NCI-H2081 (cell line): ENCODE results near the gene FGGY.
"Not testable (repeated sequence)": the region's sequence is repeated elsewhere in the genome, so short reads cannot be mapped to it uniquely, and the experiment has no call there.

Experiments
- DNase-seq, 2 experiments: peaks; one replicate each; lab custom pipeline; 2025; lab: John Stamatoyannopoulos, UW

Gene FGGY

DNA sequence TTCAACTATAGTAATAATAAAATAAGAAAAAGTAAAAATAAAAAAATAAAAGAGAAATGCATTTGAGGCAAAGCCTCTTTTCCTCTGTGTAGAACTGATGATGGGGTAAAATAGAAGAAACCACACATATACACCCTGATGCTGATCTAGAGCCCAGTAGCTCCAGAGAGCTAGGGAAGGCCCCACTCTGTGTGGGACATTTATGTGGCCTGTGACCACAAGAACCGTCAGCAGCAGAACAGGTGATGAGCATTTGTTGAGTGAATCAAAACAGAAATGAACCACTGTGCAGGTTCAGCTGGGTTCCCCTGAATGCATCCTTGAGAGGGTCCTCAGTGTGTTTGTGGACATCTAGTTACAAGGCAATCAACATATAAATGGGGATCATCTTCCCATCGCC, 296.0 kb downstream of the FGGY start:
- no peak for DNase-seq

DNA sequence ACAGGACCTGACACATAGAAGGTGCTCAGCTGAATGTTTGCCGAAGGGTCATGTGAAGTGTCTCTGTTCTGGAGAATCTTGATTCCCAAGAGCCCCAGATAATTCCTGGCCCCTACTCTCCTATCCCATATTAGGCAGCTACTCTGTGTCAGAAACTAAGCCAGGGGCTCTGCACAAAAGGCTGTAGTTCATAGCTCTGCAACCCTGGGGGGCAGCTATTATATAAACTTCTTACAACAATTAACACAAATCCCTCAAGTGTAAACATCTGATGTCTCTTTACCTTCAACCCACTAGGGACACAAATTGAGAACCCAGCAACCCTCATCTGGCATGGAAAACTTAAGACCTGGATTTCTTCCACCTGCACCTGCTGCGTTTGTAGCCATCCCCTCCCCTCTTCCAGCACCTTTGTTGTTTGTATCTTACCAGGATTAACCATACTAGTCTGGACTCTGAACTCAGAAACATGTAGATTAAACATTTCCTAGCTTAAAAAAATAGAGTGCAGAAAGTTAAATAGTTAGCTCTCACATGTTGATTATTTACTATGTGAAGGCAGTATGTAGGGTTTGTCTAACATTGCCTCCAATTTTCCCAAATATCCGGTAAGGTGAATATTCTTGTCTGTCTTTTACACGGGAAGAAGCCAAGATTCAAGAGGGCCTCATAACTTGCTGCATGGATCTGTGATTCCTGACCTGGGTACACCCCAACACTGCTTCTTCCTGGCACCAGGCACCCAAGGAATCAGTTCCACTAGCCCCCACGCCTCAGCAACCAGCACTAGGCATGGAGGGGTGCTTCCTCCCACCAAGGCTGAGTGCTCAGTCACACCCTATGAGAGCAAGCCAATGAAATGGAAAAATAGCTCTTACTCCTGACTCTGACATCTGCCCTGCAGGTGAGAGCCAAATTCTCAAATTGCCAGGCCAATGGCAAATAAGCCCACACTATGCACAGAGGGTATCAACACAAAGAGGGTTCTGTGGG, 297.2 kb downstream of the FGGY start:
- DNase-seq = no peak

DNA sequence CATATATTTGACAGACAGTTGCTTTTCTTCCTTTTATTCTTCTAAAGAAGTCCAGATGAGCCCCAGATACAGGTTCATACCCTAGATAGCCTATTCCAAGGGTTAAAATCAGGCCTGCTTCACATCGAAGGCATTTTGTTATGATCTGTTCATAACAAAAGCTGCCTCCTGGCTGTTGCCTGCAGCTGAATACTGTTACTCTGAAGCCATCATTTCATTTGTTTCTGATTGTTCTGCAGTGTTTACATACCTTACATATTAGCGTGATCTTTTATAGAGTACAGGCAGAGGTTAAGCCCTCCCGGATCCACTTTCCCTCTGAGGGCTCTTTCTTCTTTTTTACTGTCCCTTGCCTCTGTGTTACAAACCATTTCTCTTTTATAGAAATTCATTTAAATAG, 298.9 kb downstream of the FGGY start:
- no peak for DNase-seq

DNA sequence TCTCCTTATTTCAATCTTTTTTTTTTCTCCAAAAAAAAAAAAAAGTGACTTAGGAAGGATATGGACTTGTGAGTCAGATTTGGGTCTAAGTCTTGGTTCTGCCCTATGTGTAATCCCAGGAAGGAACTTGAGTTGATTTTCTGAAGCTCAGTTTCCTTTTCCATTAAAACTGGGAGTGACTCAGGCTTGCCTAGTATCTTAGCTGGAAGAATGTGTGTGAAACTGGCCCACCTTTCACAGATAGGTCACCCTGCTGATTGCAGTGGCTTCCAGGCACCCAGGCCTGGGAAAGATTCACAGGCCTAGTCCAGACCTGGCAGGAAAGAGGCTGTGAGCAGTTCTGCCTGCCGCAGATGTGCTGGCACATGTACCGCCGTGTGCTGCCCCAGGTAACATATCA, 299.5 kb downstream of the FGGY start:
- DNase-seq = no peak

DNA sequence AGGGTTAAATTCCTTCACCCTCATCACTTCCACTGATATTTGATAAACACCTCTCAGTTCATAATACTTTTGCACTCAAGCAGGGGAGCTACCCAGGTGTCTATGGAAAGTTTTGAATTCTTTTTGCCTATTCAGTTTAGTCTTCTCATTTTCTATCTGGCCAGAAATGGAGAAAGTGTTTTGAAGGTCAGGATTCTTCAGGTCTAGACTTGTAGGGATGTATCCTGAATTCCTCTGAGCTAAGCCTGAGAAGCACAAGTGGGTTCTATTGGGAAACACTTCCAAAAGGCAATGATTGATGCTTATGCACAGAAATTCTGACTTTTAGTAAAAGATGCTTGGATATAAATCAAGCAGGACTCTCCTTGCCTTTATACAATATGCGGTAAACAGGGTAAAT, 300.1 kb downstream of the FGGY start:
- DNase-seq = no peak

DNA sequence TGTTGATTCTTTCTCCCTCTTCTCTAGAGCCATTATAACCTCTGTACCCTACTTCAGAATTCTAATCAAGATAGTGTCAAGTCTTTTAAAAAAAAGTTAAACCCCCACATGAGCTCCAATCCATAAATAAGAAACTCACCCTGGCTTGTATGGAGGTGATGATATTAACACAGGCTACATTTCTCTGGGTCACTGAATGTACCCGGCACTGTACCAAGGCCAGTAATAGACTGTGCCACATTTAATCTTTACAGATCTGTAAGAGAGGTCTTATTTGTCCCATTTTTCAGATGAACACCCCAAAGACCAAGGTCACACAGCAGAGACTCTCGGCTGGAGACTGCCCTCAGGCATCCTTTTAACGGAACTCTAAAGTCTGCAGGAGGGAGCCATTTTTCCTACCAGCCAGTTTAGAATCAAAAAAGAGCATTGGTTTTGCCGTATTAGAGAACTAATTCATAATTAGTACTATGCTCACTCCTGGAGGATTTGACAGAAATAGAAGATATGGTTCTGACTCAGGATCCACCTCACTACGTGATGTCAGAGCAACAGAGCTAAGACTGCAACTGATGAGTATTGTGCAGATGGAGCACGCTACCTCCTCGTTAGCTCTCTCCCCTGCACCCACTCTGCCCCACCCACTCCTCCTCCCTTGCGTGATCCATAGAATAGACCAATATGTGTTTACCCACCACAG, 300.7 kb downstream of the FGGY start:
- no peak for DNase-seq

DNA sequence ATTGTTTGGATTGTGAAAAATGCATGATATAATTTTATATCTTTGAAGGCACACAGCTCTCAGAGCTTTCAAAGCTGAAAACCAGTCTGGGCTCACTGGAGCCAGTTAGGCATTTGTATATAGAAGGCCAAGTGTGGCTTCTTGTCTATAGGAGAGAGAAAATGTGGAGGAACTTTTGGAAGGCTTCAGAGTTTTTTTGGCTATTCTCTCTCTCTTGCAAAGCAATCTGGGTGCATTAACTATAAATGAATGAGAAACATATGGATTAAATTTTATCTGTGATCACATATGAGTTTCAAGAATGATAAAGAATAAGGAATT, 301.2 kb downstream of the FGGY start:
- no peak for DNase-seq

DNA sequence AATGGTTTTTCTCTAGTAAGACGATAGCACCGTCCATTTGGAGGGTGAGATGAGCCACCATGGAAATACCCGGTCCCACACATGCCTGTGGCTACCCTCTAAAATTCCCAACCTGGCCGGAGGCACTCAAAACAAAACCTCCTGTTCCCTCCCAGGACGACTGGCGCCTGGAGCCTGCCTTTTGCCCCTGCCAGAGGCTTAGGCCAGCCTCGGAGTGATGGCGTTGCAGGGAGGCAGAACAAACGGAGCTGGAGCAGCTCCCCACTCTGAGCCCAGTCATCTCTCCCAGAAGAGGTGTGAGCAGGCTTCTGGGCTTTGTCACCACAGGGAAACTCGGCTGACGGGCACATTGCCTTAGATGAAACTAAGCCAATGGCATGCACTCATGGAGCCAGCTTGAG, 304.1 kb downstream of the FGGY start:
- no peak for DNase-seq

DNA sequence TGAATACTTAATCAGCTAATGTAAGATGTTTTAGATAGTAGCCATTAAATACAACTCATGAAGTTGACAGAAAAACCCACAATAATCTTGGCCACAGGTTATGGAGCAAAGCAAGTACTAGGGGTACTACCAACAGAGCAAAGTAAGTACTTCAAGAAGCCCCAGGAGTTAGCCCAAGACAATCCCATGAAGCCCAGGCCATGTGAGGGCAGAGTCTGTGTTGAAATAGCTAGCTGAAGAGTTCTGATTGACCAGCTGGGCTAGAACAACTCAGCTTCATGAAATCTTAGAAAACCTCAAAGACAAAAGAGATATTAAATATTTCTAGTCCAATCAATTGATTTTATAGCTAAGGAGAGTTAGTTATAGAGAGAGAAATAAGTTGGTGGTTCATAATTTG, 304.9 kb downstream of the FGGY start:
- no peak for DNase-seq

DNA sequence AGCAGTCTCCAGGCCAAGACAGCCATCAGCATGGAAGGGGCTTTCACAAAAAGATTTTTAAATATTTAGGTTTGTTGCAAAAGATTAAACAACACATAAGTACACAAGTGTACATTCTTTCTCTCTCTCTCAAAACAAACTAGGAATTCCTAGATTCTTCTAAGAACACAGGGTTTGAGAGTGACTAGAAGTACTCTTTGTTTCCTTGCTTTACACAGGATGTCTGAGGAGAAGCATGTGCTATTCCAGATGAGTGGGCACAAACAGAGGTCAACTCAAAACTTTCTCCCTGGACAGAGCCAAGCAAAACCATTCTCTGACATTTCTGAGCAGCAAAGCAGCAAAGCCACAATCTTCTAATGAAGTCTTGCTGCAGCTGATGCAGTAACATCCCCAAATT, 307.3 kb downstream of the FGGY start:
- no peak for DNase-seq

DNA sequence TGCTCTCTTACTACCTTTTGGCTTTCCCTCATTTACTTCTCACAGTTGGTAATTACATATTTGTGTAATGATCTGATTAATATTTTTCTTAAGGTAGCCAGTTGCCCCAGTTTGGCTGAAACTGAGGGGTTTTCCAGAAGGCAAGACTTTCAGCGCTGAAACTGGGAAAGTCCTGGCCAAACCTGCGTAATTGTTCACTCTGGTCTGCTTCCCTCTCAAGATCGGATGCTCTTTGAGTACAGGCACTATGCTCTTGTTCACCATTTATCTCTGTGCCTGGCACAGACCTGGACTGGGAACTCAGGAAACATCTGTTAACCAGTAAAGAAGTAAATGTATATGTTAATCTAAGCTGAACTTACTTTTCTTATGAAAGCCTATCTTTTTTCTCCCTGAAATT, 308.3 kb downstream of the FGGY start:
- no peak for DNase-seq

DNA sequence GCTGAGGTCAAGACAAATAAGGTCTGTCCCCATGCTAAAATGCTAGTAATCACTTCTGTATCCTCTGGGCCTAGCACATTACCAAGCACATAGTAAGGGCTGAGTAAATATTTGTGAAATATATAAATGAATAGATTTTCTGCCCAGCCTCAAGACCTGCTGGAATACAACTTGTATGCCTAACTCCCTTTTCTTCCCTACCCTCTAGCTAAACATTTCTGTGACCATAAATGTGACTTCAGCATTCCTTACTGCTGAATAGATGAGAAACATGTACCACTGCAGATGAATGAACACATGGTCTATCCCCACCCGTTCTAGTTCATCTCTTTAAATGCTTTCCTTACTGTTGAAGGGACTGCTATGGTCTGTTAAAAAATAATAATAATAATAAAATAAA, 308.9 kb downstream of the FGGY start:
- DNase-seq = no peak

DNA sequence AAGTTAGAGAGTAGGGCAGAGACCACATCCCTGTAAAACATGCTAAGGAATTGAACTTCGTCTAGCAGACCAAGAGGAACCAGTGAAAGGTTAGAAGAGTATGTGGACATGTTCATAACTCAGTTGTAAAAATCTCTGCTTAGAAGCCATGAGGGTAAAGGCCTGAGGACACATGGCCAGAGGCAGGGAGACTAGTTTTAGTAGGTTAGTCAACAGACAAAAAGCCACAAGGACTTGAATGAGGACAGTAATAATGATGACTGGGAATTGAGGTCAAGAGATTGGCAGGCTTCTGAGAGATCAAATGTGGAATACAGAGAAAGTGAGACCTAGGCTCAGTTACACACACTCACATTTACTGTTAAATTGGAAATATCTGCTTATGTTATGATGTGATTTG, 312.4 kb downstream of the FGGY start:
- no peak for DNase-seq

DNA sequence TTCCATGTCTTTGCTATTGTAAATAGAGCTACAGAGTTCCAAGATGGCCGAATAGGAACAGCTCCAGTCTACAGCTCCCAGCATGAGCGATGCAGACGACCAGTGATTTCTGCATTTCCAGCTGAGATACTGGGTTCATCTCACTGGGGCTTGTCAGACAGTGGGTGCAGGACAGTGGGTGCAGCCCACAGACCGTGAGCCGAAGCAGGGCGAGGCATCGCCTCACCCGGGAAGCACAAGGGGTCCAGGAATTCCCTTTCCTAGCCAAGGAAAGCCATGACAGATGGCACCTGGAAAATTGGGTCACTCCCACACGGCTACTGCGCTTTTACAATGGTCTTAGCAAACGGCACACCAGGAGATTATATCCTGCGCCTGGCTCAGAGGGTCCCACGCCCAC, 313.6 kb downstream of the FGGY start:
- DNase-seq = not testable (repeated sequence)

DNA sequence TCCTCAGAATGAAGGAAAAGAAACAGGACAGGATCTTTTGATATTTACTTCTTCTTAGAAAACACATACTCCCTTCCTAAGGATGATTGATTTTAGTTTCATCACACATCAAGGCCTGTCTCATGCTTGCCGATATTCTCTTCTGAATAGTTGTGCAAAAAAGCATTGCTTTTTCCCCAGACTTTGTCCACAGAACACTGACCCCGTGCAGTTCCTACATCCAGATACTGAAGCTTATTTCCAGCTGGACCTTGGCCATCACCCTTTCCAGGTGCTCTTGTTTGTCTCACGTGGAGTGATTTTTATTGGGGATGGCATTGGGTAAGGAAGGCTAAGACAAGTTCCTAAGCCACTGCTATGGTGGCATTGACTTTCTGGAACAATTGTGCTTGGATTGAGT, 320.5 kb downstream of the FGGY start:
- no peak for DNase-seq

DNA sequence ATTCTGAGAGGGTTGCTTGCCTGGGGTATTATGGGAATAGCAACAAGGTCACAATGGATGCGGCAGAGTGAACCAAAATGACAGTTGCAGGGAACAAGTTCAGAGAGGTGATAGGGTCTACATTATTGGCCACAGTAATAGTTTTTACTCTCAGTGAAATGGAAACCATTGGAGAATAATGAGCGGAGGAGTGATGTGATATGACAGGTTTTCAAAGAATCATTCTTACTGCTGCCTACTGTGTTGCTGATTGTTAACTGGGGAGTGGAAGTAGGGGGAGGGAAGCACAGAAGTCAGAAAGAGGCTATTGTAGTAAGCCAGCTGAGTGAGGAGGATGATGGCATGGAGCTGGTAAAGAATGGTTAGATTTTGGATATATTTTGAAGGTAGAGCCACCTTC, 322.7 kb downstream of the FGGY start:
- no peak for DNase-seq

DNA sequence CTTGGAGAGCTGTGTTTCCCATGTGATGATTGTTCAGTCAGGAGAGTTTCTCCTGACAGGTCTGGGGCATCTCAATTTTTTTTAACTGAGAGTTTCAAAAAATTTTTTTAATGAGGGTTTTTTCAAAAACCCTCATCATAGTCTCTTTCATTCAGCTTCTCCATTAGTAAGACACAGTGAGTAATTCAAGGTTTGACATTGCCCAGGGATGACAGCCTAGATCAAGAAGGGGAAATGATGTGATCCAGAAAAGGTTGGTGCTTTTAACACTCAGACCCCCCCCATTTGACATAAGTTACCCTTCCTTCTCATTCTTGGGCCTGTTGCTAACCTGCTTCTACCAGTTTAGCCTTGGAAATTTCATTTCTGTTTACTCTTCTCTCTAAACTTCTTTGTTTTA, 328.5 kb downstream of the FGGY start:
- DNase-seq = no peak

DNA sequence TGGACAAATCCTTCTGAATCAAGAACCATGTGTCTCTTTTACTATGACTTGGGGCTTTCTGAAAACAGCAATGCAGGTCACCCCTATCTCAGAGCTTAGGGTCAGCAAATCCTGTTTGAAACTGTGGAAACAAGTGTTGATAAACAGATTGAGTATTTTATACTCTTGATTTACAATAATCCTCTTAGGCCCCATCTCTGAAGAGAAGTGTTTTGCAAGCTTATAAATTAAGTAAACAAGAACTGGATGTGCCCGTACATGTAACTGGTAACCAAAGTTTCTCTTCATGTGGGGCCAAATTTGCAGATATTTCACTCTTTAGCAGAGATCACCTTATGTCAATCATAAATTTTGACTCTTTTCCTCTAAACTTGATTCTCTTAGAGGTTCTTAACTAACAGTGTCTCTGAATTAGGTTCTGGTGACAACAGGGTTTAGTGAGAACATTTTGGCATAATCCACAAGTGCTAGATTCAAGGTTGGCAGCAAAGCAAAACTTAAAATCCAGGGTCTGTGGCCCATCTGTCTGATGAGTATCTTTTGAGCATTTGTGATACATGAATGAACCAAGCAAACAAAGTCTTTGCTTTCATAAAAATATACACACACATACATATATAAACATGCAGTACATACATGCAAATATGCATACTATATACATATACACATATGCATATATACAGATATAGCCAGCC, 334.8 kb downstream of the FGGY start:
- no peak for DNase-seq

DNA sequence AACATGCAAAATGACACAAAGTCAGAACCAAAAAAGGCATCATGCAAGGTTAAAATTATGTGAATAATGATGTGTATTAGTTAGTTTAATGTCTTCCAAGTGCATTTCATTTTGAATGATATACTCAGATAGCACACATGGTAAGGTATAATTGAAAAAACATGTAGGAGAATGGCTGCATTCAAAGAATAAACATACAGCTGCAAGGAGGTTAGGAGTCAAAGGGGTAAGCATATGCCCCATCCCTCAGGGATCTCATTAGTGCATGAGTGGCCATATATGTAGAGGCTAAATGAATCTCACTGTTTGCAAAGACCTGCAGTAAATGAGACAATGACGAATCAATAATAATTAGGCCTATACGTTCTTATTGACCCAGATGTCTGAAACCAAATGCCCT, 338.2 kb downstream of the FGGY start:
- no peak for DNase-seq

DNA sequence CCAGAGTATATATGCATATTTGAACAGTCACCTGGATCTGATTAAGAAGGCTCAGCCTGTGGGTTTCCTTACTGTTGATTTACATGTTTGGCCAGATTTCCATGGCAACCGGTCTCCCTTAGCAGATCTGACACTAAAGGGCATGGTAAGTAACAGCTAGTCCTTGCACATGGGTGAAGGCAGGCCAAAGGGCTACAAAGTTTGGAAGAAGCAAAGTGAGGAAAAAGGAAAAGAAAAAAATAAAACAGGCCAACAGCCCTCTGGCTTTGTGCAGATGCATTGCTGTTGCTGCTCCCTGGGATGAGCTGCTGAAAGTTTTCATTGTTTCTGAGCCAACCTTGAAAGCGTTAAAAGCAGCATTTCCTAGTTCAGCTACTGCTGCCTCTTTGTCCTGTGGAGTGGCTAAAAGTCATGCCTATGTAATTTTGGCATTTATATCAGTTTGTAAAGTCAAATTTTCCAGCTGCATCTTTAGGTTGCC, 341.4 kb downstream of the FGGY start:
- DNase-seq = no peak

DNA sequence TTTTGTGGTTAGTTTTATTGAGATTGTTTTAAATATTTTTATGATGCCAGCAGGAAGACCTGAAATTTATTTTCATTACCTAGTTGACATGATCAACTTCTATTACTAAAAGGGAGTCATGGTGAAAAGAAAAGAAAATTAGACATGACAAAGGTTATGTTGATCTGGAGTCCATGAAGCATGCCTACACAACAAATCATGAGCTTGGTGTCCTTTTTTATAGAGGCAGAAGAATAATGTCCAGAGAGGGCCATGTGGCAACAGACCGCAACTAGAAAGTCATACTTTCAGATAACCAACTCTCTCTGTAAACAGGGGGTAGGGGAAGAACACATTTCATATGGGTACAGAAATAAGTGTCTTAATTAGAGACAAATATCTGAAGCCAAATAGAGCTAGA, 342.4 kb downstream of the FGGY start:
- DNase-seq = no peak

DNA sequence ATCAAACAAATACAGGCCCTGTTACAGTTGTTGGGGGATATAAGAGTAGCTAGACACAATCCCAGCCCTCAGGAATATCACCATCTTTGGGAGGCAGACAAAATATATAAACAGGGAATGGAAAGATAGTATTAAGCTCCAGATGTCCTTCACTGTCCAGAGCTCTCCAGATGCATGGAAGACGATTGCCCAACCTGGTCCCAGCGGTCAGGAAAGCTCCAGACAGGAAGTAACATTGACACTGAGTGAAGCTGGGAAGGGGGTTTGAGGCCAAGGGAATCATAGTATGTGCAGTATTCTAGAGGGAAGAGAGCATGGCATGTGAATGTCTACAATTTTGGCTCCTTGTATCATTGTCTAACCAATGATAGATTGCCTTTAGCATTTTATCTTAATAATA, 344.0 kb downstream of the FGGY start:
- no peak for DNase-seq

DNA sequence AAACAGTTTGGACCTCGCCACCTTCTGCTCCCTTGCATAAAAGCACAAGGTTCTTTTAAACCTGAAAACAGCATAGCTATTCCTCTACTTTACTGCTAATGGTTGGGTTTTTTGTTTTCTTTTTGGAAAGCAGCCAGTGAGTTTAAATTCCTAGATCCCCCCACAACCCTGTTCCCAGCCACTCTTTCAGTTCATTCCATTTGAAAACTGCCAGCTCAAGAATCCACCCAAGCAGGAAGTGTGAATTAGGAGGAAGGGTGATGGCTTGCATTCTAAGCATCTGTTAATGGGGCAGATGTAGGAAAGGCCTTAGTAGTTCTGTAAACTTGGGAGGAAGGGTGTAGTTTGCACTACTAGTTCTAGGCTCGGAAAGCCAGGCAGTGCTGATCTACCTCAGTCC, 344.9 kb downstream of the FGGY start:
- no peak for DNase-seq
